Loucy (cell line): ENCODE results near the gene C2orf81.

Source experiments
- H2AFZ ChIP-seq: fragments of 200-600 bp; sonication (generic); 2 replicates; pipeline ENCODE4 v1.6.0; 2016; ENCODE audit warnings: antibody characterized with exemption, mild to moderate bottlenecking, low read length, moderate library complexity
- H3F3A ChIP-seq: fragments of 200-600 bp; 2 replicates; pipeline ENCODE4 v1.6.0; 2016; ENCODE audit warnings: antibody characterized with exemption, low read depth, mild to moderate bottlenecking
- H3K27me3 ChIP-seq: fragments of 200-600 bp; sonication (generic); 2 replicates; pipeline ENCODE4 v1.6.1; 2014; ENCODE audit warnings: low read length, mild to moderate bottlenecking; ENCODE audit not compliant: insufficient read depth, poor library complexity, severe bottlenecking
- H3K36me3 ChIP-seq: fragments of 200-600 bp; sonication (generic); 2 replicates; pipeline ENCODE4 v1.6.1; 2016; ENCODE audit warnings: low read length; ENCODE audit not compliant: insufficient read depth
- H3K4me1 ChIP-seq: fragments of 200-600 bp; sonication (generic); 2 replicates; pipeline ENCODE4 v1.5.1; 2014; ENCODE audit warnings: low read length, mild to moderate bottlenecking; ENCODE audit not compliant: insufficient read depth, poor library complexity, severe bottlenecking
- H3K4me2 ChIP-seq: fragments of 200-600 bp; sonication (generic); 2 replicates; pipeline ENCODE4 v1.6.0; 2014; ENCODE audit warnings: antibody characterized with exemption, low read length, low read depth, mild to moderate bottlenecking; ENCODE audit not compliant: poor library complexity, severe bottlenecking
- H3K4me3 ChIP-seq: fragments of 200-600 bp; sonication (generic); 2 replicates; pipeline ENCODE4 v1.5.1; 2014; ENCODE audit warnings: low read length, mild to moderate bottlenecking, mixed read lengths; ENCODE audit not compliant: poor library complexity, severe bottlenecking
- H3K79me2 ChIP-seq: fragments of 200-600 bp; sonication (generic); 2 replicates; pipeline ENCODE4 v1.6.1; 2014; ENCODE audit warnings: low read length; ENCODE audit not compliant: insufficient read depth
- H3K9ac ChIP-seq: fragments of 200-600 bp; sonication (generic); 2 replicates; pipeline ENCODE4 v1.6.0; 2014; ENCODE audit warnings: mild to moderate bottlenecking, low read depth, low read length, moderate library complexity; ENCODE audit not compliant: poor library complexity, severe bottlenecking
- H3K9me2 ChIP-seq: fragments of 200-600 bp; sonication (generic); replicated peaks from 2 replicates; pipeline ENCODE4 v1.6.1; 2016; ENCODE audit warnings: low read depth, low read length, mixed read lengths
- H3K9me3 ChIP-seq: fragments of 200-600 bp; sonication (generic); 2 replicates; pipeline ENCODE4 v1.6.1; 2014; ENCODE audit warnings: mild to moderate bottlenecking, antibody characterized with exemption, low read length, low read depth; ENCODE audit not compliant: insufficient read depth
- H4K20me1 ChIP-seq: fragments of 200-600 bp; sonication (generic); 2 replicates; pipeline ENCODE4 v1.6.0; 2014; ENCODE audit warnings: antibody characterized with exemption, low read length, mild to moderate bottlenecking; ENCODE audit not compliant: insufficient read depth, poor library complexity, severe bottlenecking
- EZH2phosphoT487 ChIP-seq: fragments of 200-600 bp; IDR thresholded peaks from 2 replicates; pipeline ENCODE4 v1.6.1; 2018; ENCODE audit warnings: antibody characterized with exemption, mild to moderate bottlenecking, moderate library complexity, borderline replicate concordance
- TF ChIP-seq, protein P1 (sequence below): fragments of 200-600 bp; sonication (generic); conservative IDR thresholded peaks from 2 replicates; pipeline ENCODE4 v1.5.1; 2014; ENCODE audit warnings: mild to moderate bottlenecking, antibody characterized with exemption, low read length

Gene C2orf81

DNA sequence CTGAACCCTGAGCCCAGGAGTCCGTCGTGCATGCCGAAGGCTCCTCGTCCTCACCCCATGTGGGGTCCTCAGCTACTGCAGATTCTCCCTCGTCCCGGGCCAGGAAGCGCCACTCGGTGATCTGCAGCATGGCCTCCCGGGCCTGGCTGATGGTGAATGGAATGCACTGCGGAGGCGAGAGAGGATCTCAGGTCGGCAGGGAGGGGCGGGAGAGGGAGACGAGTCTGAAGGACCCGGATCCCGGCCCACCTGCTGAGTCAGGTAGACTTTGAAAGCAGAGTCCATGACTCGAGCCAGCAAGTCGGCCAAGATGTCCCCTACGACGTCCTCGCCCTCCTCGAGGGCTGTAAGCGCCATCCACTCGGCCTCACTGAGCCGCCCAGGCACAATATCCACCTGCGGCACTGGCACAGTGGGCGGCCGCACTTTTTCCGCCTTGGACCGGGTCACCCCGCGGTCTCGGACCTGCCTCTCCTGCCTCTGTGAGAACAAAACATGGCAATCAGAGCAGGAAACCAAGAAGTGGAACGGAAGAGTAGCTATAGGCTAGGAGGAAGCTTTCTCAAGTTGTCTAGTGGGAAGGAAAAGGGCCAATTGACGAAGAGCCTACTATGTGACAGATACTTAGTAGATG, 5.5 kb downstream of the C2orf81 start:
- Histone ChIP-seq H3K4me1 (peaks cover 9% of the 10 kb centered on the region), H3F3A (no peaks in the 10 kb centered on the region), H3K36me3 (no peaks in the 10 kb centered on the region), H3K79me2 (no peaks in the 10 kb centered on the region), H3K9me3 (no peaks in the 10 kb centered on the region), H3K4me3 (no peak overlapping the region), H3K4me2 (no peak overlapping the region), H3K27me3 (no peaks in the 10 kb centered on the region), H3K9ac (no peak overlapping the region), H4K20me1 (no peaks in the 10 kb centered on the region), H2AFZ (no peak overlapping the region), H3K9me2 (no peaks in the 10 kb centered on the region)
- TF ChIP-seq EZH2phosphoT487 = no peak
- TF ChIP-seq, protein P1, sequence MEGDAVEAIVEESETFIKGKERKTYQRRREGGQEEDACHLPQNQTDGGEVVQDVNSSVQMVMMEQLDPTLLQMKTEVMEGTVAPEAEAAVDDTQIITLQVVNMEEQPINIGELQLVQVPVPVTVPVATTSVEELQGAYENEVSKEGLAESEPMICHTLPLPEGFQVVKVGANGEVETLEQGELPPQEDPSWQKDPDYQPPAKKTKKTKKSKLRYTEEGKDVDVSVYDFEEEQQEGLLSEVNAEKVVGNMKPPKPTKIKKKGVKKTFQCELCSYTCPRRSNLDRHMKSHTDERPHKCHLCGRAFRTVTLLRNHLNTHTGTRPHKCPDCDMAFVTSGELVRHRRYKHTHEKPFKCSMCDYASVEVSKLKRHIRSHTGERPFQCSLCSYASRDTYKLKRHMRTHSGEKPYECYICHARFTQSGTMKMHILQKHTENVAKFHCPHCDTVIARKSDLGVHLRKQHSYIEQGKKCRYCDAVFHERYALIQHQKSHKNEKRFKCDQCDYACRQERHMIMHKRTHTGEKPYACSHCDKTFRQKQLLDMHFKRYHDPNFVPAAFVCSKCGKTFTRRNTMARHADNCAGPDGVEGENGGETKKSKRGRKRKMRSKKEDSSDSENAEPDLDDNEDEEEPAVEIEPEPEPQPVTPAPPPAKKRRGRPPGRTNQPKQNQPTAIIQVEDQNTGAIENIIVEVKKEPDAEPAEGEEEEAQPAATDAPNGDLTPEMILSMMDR = no peak

DNA sequence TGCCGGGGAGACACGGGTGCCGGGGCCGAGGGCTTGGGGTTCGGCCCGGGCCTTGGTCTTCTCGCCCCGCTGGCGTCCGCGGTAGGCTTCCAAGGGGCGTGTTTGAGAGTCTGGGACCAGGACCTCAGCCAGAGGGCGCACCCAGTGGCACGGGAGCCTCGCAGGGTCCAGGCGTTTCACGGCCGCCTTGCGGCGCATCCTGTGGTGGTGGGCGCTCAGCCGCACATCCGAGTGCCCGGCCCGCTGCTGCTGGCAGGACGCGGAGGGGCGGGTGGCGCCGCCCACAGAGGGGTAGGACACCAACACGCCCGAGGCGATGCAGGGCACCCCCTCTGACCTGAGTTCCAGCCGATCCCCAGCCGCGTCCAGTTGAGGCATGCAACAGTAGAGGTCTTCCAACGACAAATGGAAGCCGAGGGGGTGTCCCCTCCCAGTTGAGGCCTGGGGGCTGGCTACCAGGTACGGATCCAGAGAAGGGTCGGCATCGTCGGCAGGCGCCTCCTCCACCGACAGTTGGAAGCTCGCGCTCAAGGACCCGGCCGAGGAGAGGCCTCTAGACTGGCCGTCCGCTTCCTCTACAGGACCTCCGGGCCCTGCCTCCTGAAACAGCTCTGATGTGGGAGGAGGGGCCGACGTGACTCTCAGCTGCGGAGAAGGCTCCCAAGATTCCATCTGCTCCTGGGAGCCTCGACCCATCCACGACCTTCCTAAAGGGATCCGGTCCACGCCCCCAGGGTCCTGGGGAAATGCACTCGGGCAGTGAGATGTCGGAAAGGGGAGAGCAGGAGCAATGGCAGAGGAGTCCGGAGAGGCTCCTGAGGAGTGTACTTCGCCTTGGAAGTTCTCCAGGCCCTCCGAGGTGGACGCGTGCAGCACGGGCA, 6.3 kb downstream of the C2orf81 start:
- H4K20me1 ChIP-seq = no peaks in the 10 kb centered on the region
- H3K36me3 ChIP-seq = no peaks in the 10 kb centered on the region
- no peaks in the 10 kb centered on the region for H3K9me3 ChIP-seq
- no peak overlapping the region for H3K4me2 ChIP-seq
- no peaks in the 10 kb centered on the region for H3K27me3 ChIP-seq
- peaks cover 3% of the 10 kb centered on the region for H3K4me1 ChIP-seq
- no peaks in the 10 kb centered on the region for H3K79me2 ChIP-seq
- no peak overlapping the region for H2AFZ ChIP-seq
- H3K9ac ChIP-seq = no peak overlapping the region
- no peak overlapping the region for H3K4me3 ChIP-seq
- H3K9me2 ChIP-seq = no peaks in the 10 kb centered on the region
- no peaks in the 10 kb centered on the region for H3F3A ChIP-seq
- TF ChIP-seq, protein P1 = no peak
- no peak for TF ChIP-seq EZH2phosphoT487

DNA sequence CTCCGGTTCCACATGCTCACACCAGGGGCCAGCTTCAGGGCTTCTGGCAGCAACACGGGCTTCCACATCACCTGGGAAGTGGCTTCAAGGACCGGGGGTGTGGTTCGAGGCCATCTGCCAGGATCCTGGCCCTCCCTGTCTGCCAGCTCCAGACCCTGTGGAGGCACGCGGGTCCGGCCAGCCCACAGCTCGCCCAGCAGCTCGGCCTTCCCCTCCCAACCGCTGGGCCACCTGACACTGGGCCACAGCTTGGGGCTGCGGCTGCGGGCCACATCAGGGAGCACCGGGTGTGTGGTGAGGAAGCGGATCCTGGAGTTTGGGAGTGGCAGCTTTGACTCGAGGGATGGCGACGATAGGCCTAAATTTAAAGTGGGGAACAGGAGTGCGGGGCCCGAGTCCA, 7.0 kb downstream of the C2orf81 start:
- Histone ChIP-seq H3K79me2 (no peaks in the 10 kb centered on the region), H3K9ac (no peak overlapping the region), H3K4me3 (no peak overlapping the region), H2AFZ (no peak overlapping the region), H3K9me3 (no peaks in the 10 kb centered on the region), H3F3A (no peaks in the 10 kb centered on the region), H3K36me3 (no peaks in the 10 kb centered on the region), H3K9me2 (no peaks in the 10 kb centered on the region), H3K4me2 (no peak overlapping the region), H4K20me1 (no peaks in the 10 kb centered on the region), H3K27me3 (no peaks in the 10 kb centered on the region), H3K4me1 (no peaks in the 10 kb centered on the region)
- no peak for TF ChIP-seq EZH2phosphoT487
- TF ChIP-seq, protein P1 = no peak
